HG03439 (cell line): ENCODE measurements around the gene SPRED3.
"Not testable (repeated sequence)": the region's sequence is repeated elsewhere in the genome, so short reads cannot be mapped to it uniquely, and the experiment has no call there.

Experiments
- ATAC-seq: cut with Tn5 transposase; IDR thresholded peaks from one replicate; pipeline ENCODE4 v1.9.1; 2021; ENCODE audit warnings: mild to moderate bottlenecking, moderate library complexity; ENCODE audit not compliant: unreplicated experiment

Gene SPRED3

GRCh38 chr19:38389957-38390924 lies 1.7 kb downstream of the SPRED3 start:
- no peak for ATAC-seq

GRCh38 chr19:38391911-38392464 lies 3.5 kb downstream of the SPRED3 start:
- ATAC-seq, result no peak

GRCh38 chr19:38392707-38393308 lies 4.3 kb downstream of the SPRED3 start:
- ATAC-seq, result no peak

- ATAC-seq, result no peak
These were observed 6.0 kb downstream of the SPRED3 start for GRCh38 chr19:38394488-38394887.

GRCh38 chr19:38395381-38396114 lies 7.1 kb downstream of the SPRED3 start:
- no peak for ATAC-seq

GRCh38 chr19:38399081-38399480 lies 10.6 kb downstream of the SPRED3 start:
- ATAC-seq, result no peak

GRCh38 chr19:38399537-38399936 lies 11.0 kb downstream of the SPRED3 start:
- no peak for ATAC-seq

GRCh38 chr19:38400361-38400760 lies 11.9 kb downstream of the SPRED3 start:
- ATAC-seq, result no peak

GRCh38 chr19:38401148-38401547 lies 12.7 kb downstream of the SPRED3 start:
- no peak for ATAC-seq

GRCh38 chr19:38402623-38402966 lies 14.1 kb downstream of the SPRED3 start:
- peak; percentile 2 for ATAC-seq

- peak; percentile 90 for ATAC-seq
These were observed 14.6 kb downstream of the SPRED3 start, which contains the start of gene FAM98C for GRCh38 chr19:38402967-38403674. Gene FAM98C, plus strand, starts transcription at chr19:38403093. Its CDS starts 61 bp downstream, at chr19:38403154.

GRCh38 chr19:38404858-38405257 lies 16.4 kb downstream of the SPRED3 start:
- no peak for ATAC-seq

GRCh38 chr19:38405276-38405675 lies 16.8 kb downstream of the SPRED3 start:
- ATAC-seq, result no peak

- ATAC-seq, result no peak
These were observed 21.2 kb downstream of the SPRED3 start for GRCh38 chr19:38409631-38410133.

GRCh38 chr19:38410407-38410806 lies 21.9 kb downstream of the SPRED3 start:
- not testable (repeated sequence) for ATAC-seq

- ATAC-seq, result no peak
These were observed 22.7 kb downstream of the SPRED3 start for GRCh38 chr19:38411041-38411712.

GRCh38 chr19:38411898-38412297 lies 23.4 kb downstream of the SPRED3 start:
- not testable (repeated sequence) for ATAC-seq

GRCh38 chr19:38412491-38412890 lies 24.0 kb downstream of the SPRED3 start:
- no peak for ATAC-seq

GRCh38 chr19:38412961-38413360 lies 24.5 kb downstream of the SPRED3 start:
- ATAC-seq, result no peak

- no peak for ATAC-seq
These were observed 24.9 kb downstream of the SPRED3 start for GRCh38 chr19:38413416-38413815.
